Sciatic nerve (tissue), 2 donors: Measurements from ENCODE around the gene DOCK8. TPM values are rescaled to one million over a fixed set of nuclear protein-coding genes. Genes with fewer than 3 reads are reported as not detected.

ENCODE experiments used
- ATAC-seq: fragments of 200-7000 bp; cut with Tn5 transposase; one replicate; pipeline ENCODE4 v1.9.1; 2020; ENCODE audit warnings: mild to moderate bottlenecking, moderate library complexity
- DNase-seq: peaks from one replicate; pipeline ENCODE4 v3.0.0-alpha.2; 2020; ENCODE audit warnings: low spot score
- intact Hi-C: fragments of 100-400 bp; cut with DNase I; formaldehyde crosslinking; loops from one replicate; pipeline ENCODE4 v1.14.2; 2022
- total RNA-seq: library from RNA; stranded (reverse); fragmentation: NEBNext Ultra II Directional; extraction: Animal tissue kit (Norgen Biotek cat#: 25700); gene quantifications from one replicate; pipeline ENCODE4 v1.2.1, GENCODE V29; 2021
- donor health status: DM: no; HTN: no; CAD: no.
- donor health status: DM: no; HTN: no; CAD: no.

DOCK8 gene
- total RNA-seq, 1 donor from 2014 or later: 31.4 TPM

GRCh38 chr9:295576-295975 is 80.9 kb downstream of the DOCK8 start:
- ATAC-seq: no peak
- no peak for DNase-seq
- intact Hi-C loops: no loop called here

- intact Hi-C loops: no loop called here
- DNase-seq: no peak
- no peak for ATAC-seq
Measured at GRCh38 chr9:296411-296810, 81.7 kb downstream of the DOCK8 start.

GRCh38 chr9:297104-297972 is 82.7 kb downstream of the DOCK8 start:
- ATAC-seq (peak; percentile 61), DNase-seq (no peak)

GRCh38 chr9:303502-303901 is 88.8 kb downstream of the DOCK8 start:
- DNase-seq (no peak), ATAC-seq (no peak)
- intact Hi-C loops: no loop called here

More at GRCh38 chr9:297104-297972, 82.7 kb downstream of the DOCK8 start:
- intact Hi-C loops: no loop called here

- ATAC-seq: no peak
- intact Hi-C loops: no loop called here
- no peak for DNase-seq
Measured at GRCh38 chr9:304106-304505, 89.4 kb downstream of the DOCK8 start.

GRCh38 chr9:304519-305185 is 90.0 kb downstream of the DOCK8 start:
- DNase-seq (no peak), ATAC-seq (no peak)
- intact Hi-C loops: no loop called here

GRCh38 chr9:306907-307306 is 92.2 kb downstream of the DOCK8 start:
- intact Hi-C loops: no loop called here
- no peak for DNase-seq
- no peak for ATAC-seq

- DNase-seq (no peak), ATAC-seq (no peak)
- intact Hi-C loops: no loop called here
Measured at GRCh38 chr9:311841-312240, 97.2 kb downstream of the DOCK8 start.

GRCh38 chr9:312596-313320 is 98.1 kb downstream of the DOCK8 start:
- ATAC-seq (no peak), DNase-seq (no peak)
- intact Hi-C loops: no loop called here

GRCh38 chr9:316382-316965 is 101.8 kb downstream of the DOCK8 start:
- intact Hi-C loops: no loop called here
- no peak for ATAC-seq
- no peak for DNase-seq

GRCh38 chr9:318646-319045 is 104.0 kb downstream of the DOCK8 start:
- no peak for ATAC-seq
- intact Hi-C loops: no loop called here
- no peak for DNase-seq

- intact Hi-C loops: no loop called here
- DNase-seq (no peak), ATAC-seq (no peak)
Measured at GRCh38 chr9:324971-325370, 110.3 kb downstream of the DOCK8 start.

GRCh38 chr9:326667-327066 is 112.0 kb downstream of the DOCK8 start:
- DNase-seq: no peak
- no peak for ATAC-seq
- intact Hi-C loops: no loop called here

GRCh38 chr9:328453-328852 is 113.8 kb downstream of the DOCK8 start:
- no peak for ATAC-seq
- no peak for DNase-seq
- intact Hi-C loops: no loop called here

GRCh38 chr9:331197-331596 is 116.5 kb downstream of the DOCK8 start:
- DNase-seq (no peak), ATAC-seq (no peak)
- intact Hi-C loops: no loop called here

- DNase-seq: no peak
- no peak for ATAC-seq
- intact Hi-C loops: no loop called here
Measured at GRCh38 chr9:335373-335772, 120.7 kb downstream of the DOCK8 start.

- DNase-seq: no peak
- intact Hi-C loops: no loop called here
- no peak for ATAC-seq
Measured at GRCh38 chr9:336039-336438, 121.4 kb downstream of the DOCK8 start.

- intact Hi-C loops: no loop called here
- no peak for ATAC-seq
- no peak for DNase-seq
Measured at GRCh38 chr9:338602-339001, 123.9 kb downstream of the DOCK8 start.

GRCh38 chr9:341634-342421 is 127.2 kb downstream of the DOCK8 start:
- no peak for ATAC-seq
- no peak for DNase-seq
- intact Hi-C loops: no loop called here
